WTC11 (cell line): ENCODE results near the gene CD109. TPM values are rescaled to one million over a fixed set of nuclear protein-coding genes. Genes with fewer than 3 reads are reported as not detected.

Experiments used
- ATAC-seq: fragments of 200-7000 bp; cut with Tn5 transposase; 2 replicates; pipeline ENCODE4 v1.10.0; 2021; ENCODE audit warnings: mild to moderate bottlenecking, moderate library complexity
- CTCF ChIA-PET: fragments of 300-600 bp; sonication (Branson Sonifier 250); formaldehyde crosslinking; loops from one replicate; lab custom pipeline; 2021; ENCODE audit warnings: antibody characterized with exemption; lab: Charles Lee
- POLR2A ChIA-PET: fragments of 350-600 bp; sonication (Branson Sonifier 250); formaldehyde crosslinking; loops from one replicate; lab custom pipeline; 2021; ENCODE audit warnings: antibody characterized with exemption; lab: Charles Lee
- DNase-seq: peaks from one replicate; pipeline ENCODE4 v3.0.0; 2021; ENCODE audit warnings: low spot score
- H3K27ac Mint-ChIP-seq: 2 replicates; pipeline ENCODE4 v1.8.0; 2021; ENCODE audit warnings: mixed read lengths
- H3K27me3 Mint-ChIP-seq: 2 replicates; pipeline ENCODE4 v1.8.0; 2021; ENCODE audit warnings: low read depth, mild to moderate bottlenecking, moderate library complexity, mixed read lengths
- H3K36me3 Mint-ChIP-seq: 2 replicates; pipeline ENCODE4 v1.8.0; 2021; ENCODE audit warnings: mixed read lengths
- H3K4me1 Mint-ChIP-seq: 2 replicates; pipeline ENCODE4 v1.8.0; 2022; ENCODE audit warnings: mixed read lengths
- H3K4me3 Mint-ChIP-seq: 2 replicates; pipeline ENCODE4 v1.8.0; 2021; ENCODE audit warnings: mild to moderate bottlenecking, moderate library complexity, mixed read lengths
- H3K9me3 Mint-ChIP-seq: 2 replicates; pipeline ENCODE4 v1.8.0; 2021; ENCODE audit warnings: mixed read lengths
- CBFB ChIP-seq: sonication (generic); formaldehyde crosslinking; IDR thresholded peaks from 2 replicates; pipeline ENCODE4 v1.8.1; 2022; ENCODE audit warnings: mild to moderate bottlenecking, low read depth, missing genetic modification reagents
- ELF4 ChIP-seq: sonication (generic); formaldehyde crosslinking; IDR thresholded peaks from 2 replicates; pipeline ENCODE4 v1.8.1; 2022; ENCODE audit warnings: low read depth, mild to moderate bottlenecking, moderate library complexity, missing genetic modification reagents
- ESRRA ChIP-seq: sonication (generic); formaldehyde crosslinking; IDR thresholded peaks from 2 replicates; pipeline ENCODE4 v1.8.1; 2022; ENCODE audit warnings: mild to moderate bottlenecking, missing genetic modification reagents, borderline replicate concordance
- GABPB1 ChIP-seq: sonication (generic); formaldehyde crosslinking; IDR thresholded peaks from 2 replicates; pipeline ENCODE4 v1.8.1; 2023; ENCODE audit warnings: mild to moderate bottlenecking, missing genetic modification reagents
- GTF2I ChIP-seq: fragments of 250-450 bp; sonication (Bioruptor Pico); conservative IDR thresholded peaks from 2 replicates; pipeline ENCODE4 v1.4.0; 2021; ENCODE audit warnings: mild to moderate bottlenecking
- MAX ChIP-seq: sonication (generic); formaldehyde crosslinking; IDR thresholded peaks from 2 replicates; pipeline ENCODE4 v1.8.0; 2022; ENCODE audit warnings: mild to moderate bottlenecking, missing genetic modification reagents
- NR3C1 ChIP-seq: sonication (generic); formaldehyde crosslinking; conservative IDR thresholded peaks from 2 replicates; pipeline ENCODE4 v1.8.1; 2023; ENCODE audit warnings: low read depth, mild to moderate bottlenecking, missing genetic modification reagents
- SP1 ChIP-seq: sonication (generic); formaldehyde crosslinking; conservative IDR thresholded peaks from 2 replicates; pipeline ENCODE4 v1.8.1; 2022; ENCODE audit warnings: missing genetic modification reagents
- TEAD1 ChIP-seq: sonication (generic); formaldehyde crosslinking; IDR thresholded peaks from 2 replicates; pipeline ENCODE4 v1.8.0; 2022; ENCODE audit warnings: mild to moderate bottlenecking, missing genetic modification reagents
- TP53 ChIP-seq: sonication (generic); formaldehyde crosslinking; IDR thresholded peaks from 2 replicates; pipeline ENCODE4 v1.8.1; 2023; ENCODE audit warnings: mild to moderate bottlenecking, missing genetic modification reagents
- ZBTB21 ChIP-seq: sonication (generic); formaldehyde crosslinking; IDR thresholded peaks from 2 replicates; pipeline ENCODE4 v1.8.1; 2023; ENCODE audit warnings: mild to moderate bottlenecking, missing genetic modification reagents, borderline replicate concordance
- ZNF232 ChIP-seq: sonication (generic); formaldehyde crosslinking; IDR thresholded peaks from 2 replicates; pipeline ENCODE4 v1.8.0; 2022; ENCODE audit warnings: mild to moderate bottlenecking, missing genetic modification reagents
- ZNF263 ChIP-seq: sonication (generic); formaldehyde crosslinking; IDR thresholded peaks from 2 replicates; pipeline ENCODE4 v1.8.1; 2022; ENCODE audit warnings: low read depth, mild to moderate bottlenecking, moderate library complexity, missing genetic modification reagents
- ZNF532 ChIP-seq: fragments of 250-450 bp; sonication (Bioruptor Pico); IDR thresholded peaks from 2 replicates; pipeline ENCODE4 v1.9.0; 2021; ENCODE audit warnings: mild to moderate bottlenecking, borderline replicate concordance
- total RNA-seq: library from RNA; stranded (reverse); gene quantifications from 3 replicates; pipeline ENCODE4 v1.2.3, GENCODE V29; 2021
- TF ChIP-seq, protein P1 (sequence below): fragments of 200-600 bp; IDR thresholded peaks from 2 replicates; pipeline ENCODE4 v1.8.0; 2022; ENCODE audit warnings: antibody characterized with exemption
- TF ChIP-seq, protein P2 (sequence below): fragments of 250-450 bp; sonication (Bioruptor Pico); IDR thresholded peaks from 2 replicates; pipeline ENCODE4 v2.1.2; 2022; ENCODE audit warnings: mild to moderate bottlenecking, moderate library complexity
- TF ChIP-seq, protein P3 (sequence below): sonication (generic); formaldehyde crosslinking; IDR thresholded peaks from 2 replicates; pipeline ENCODE4 v1.8.0; 2022; ENCODE audit warnings: missing genetic modification reagents
- TF ChIP-seq, protein P4 (sequence below): fragments of 250-450 bp; sonication (Bioruptor Pico); IDR thresholded peaks from 2 replicates; pipeline ENCODE4 v1.9.0; 2021; ENCODE audit warnings: mild to moderate bottlenecking

CD109 gene
- total RNA-seq, 1 experiment from 2014 or later = 4.5 TPM

- TF ChIP-seq TEAD1 (CRISPR knock-in tag) (no peak), CBFB (no peak), ESRRA (CRISPR knock-in tag) (no peak)
- TF ChIP-seq, protein P1, sequence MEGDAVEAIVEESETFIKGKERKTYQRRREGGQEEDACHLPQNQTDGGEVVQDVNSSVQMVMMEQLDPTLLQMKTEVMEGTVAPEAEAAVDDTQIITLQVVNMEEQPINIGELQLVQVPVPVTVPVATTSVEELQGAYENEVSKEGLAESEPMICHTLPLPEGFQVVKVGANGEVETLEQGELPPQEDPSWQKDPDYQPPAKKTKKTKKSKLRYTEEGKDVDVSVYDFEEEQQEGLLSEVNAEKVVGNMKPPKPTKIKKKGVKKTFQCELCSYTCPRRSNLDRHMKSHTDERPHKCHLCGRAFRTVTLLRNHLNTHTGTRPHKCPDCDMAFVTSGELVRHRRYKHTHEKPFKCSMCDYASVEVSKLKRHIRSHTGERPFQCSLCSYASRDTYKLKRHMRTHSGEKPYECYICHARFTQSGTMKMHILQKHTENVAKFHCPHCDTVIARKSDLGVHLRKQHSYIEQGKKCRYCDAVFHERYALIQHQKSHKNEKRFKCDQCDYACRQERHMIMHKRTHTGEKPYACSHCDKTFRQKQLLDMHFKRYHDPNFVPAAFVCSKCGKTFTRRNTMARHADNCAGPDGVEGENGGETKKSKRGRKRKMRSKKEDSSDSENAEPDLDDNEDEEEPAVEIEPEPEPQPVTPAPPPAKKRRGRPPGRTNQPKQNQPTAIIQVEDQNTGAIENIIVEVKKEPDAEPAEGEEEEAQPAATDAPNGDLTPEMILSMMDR = no peak
- TF ChIP-seq, protein P2, sequence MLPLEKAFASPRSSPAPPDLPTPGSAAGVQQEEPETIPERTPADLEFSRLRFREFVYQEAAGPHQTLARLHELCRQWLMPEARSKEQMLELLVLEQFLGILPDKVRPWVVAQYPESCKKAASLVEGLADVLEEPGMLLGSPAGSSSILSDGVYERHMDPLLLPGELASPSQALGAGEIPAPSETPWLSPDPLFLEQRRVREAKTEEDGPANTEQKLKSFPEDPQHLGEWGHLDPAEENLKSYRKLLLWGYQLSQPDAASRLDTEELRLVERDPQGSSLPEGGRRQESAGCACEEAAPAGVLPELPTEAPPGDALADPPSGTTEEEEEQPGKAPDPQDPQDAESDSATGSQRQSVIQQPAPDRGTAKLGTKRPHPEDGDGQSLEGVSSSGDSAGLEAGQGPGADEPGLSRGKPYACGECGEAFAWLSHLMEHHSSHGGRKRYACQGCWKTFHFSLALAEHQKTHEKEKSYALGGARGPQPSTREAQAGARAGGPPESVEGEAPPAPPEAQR (CRISPR knock-in tag) = no peak
These were observed 127.8 kb downstream of the CD109 start (continued) for GRCh38 chr6:73823832-73824231.

DNA sequence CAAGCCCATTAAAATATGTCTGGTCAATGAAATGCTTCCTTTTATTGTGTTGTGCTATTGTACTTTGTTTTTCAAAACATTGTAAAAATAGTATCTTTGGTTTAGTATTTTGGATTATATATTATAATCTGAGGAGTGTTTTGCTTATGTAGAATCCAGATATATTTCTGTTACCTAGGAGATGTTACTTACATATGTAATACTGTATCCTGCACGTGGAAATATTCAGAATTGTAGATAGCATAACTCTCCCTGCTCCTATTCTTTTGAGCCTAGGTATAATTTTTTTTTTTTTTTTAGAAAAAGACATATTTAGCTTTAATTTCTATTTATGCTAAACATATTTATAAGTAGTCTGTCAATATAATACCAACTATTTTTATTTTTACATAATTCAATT is 130.6 kb downstream of the CD109 start:
- Mint-ChIP-seq H3K36me3 (no peaks in the 10 kb centered on the region), H3K27ac (no peak overlapping the region), H3K9me3 (no peaks in the 10 kb centered on the region), H3K4me1 (no peaks in the 10 kb centered on the region), H3K27me3 (no peaks in the 10 kb centered on the region)
- DNase-seq (no peak), ATAC-seq (no peak)
- POLR2A ChIA-PET = no interaction called here
- TF ChIP-seq GTF2I (CRISPR knock-in tag) (no peak), TP53 (no peak), NR3C1 (no peak), MAX (CRISPR knock-in tag) (no peak), ZNF263 (no peak), CBFB (no peak)
- TF ChIP-seq, all 79 proteins: peak for 0
- CTCF ChIA-PET = no interaction called here
- H3K4me3 Mint-ChIP-seq = no peak overlapping the region

GRCh38 chr6:73830119-73830518 is 134.1 kb downstream of the CD109 start:
- DNase-seq (no peak), ATAC-seq (no peak)
- POLR2A ChIA-PET = interaction anchor here (0.6 kb wide), 2 partner anchors 36 to 76 kb away, joined by 3 to 4 read pairs; no protein-coding TSS in a partner anchor
- Mint-ChIP-seq H3K9me3 (peaks cover 4% of the 10 kb centered on the region; the same call in 1 of the 2 replicates), H3K4me3 (no peak overlapping the region), H3K4me1 (no peaks in the 10 kb centered on the region), H3K36me3 (no peaks in the 10 kb centered on the region), H3K27ac (no peak overlapping the region), H3K27me3 (no peaks in the 10 kb centered on the region)
- TF ChIP-seq, protein P3, sequence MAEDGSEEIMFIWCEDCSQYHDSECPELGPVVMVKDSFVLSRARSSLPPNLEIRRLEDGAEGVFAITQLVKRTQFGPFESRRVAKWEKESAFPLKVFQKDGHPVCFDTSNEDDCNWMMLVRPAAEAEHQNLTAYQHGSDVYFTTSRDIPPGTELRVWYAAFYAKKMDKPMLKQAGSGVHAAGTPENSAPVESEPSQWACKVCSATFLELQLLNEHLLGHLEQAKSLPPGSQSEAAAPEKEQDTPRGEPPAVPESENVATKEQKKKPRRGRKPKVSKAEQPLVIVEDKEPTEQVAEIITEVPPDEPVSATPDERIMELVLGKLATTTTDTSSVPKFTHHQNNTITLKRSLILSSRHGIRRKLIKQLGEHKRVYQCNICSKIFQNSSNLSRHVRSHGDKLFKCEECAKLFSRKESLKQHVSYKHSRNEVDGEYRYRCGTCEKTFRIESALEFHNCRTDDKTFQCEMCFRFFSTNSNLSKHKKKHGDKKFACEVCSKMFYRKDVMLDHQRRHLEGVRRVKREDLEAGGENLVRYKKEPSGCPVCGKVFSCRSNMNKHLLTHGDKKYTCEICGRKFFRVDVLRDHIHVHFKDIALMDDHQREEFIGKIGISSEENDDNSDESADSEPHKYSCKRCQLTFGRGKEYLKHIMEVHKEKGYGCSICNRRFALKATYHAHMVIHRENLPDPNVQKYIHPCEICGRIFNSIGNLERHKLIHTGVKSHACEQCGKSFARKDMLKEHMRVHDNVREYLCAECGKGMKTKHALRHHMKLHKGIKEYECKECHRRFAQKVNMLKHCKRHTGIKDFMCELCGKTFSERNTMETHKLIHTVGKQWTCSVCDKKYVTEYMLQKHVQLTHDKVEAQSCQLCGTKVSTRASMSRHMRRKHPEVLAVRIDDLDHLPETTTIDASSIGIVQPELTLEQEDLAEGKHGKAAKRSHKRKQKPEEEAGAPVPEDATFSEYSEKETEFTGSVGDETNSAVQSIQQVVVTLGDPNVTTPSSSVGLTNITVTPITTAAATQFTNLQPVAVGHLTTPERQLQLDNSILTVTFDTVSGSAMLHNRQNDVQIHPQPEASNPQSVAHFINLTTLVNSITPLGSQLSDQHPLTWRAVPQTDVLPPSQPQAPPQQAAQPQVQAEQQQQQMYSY = no peak
- TF ChIP-seq, protein P4, sequence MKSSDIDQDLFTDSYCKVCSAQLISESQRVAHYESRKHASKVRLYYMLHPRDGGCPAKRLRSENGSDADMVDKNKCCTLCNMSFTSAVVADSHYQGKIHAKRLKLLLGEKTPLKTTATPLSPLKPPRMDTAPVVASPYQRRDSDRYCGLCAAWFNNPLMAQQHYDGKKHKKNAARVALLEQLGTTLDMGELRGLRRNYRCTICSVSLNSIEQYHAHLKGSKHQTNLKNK (CRISPR knock-in tag) = no peak
- TF ChIP-seq GABPB1 (no peak), ZNF232 (CRISPR knock-in tag) (no peak), ZNF532 (CRISPR knock-in tag) (no peak), ZBTB21 (CRISPR knock-in tag) (no peak), ELF4 (CRISPR knock-in tag) (no peak), CBFB (no peak), TP53 (no peak), SP1 (no peak)
- CTCF ChIA-PET = interaction anchor here (0.6 to 0.7 kb wide), 2 partner anchors 915 to 1161 kb away, joined by 3 read pairs; no protein-coding TSS in a partner anchor
